SK-MEL-5 (cell line): Measurements from ENCODE around the gene THSD4. TPM values are rescaled to one million over a fixed set of nuclear protein-coding genes. Genes with fewer than 3 reads are reported as not detected.
A peak's percentile ranks its signal among the peaks of the same experiment; 100 is the strongest.
"Not testable (repeated sequence)": the region's sequence is repeated elsewhere in the genome, so short reads cannot be mapped to it uniquely, and the experiment has no call there.

ENCODE experiments used
- DNase-seq: peaks from one replicate; pipeline ENCODE4 v3.0.0-alpha.2; 2016; ENCODE audit warnings: low read depth, low spot score
- in situ Hi-C: cut with HindIII; loops from 2 replicates; pipeline ENCODE4 v1.10.0; 2016; ENCODE audit warnings: low sequenced_read_pairs, high pct_unique_total_duplicates, low pct_unique_long_range_greater_than_20kb
- total RNA-seq: library from RNA; depleted of rRNA; stranded (reverse); fragments of >200 nt; shearing (Covaris generic); gene quantifications from 2 replicates; pipeline ENCODE4 v1.2.3, GENCODE V29; 2014

The THSD4 gene
- total RNA-seq, 1 experiment from 2014 or later, result 0.50 TPM

DNA sequence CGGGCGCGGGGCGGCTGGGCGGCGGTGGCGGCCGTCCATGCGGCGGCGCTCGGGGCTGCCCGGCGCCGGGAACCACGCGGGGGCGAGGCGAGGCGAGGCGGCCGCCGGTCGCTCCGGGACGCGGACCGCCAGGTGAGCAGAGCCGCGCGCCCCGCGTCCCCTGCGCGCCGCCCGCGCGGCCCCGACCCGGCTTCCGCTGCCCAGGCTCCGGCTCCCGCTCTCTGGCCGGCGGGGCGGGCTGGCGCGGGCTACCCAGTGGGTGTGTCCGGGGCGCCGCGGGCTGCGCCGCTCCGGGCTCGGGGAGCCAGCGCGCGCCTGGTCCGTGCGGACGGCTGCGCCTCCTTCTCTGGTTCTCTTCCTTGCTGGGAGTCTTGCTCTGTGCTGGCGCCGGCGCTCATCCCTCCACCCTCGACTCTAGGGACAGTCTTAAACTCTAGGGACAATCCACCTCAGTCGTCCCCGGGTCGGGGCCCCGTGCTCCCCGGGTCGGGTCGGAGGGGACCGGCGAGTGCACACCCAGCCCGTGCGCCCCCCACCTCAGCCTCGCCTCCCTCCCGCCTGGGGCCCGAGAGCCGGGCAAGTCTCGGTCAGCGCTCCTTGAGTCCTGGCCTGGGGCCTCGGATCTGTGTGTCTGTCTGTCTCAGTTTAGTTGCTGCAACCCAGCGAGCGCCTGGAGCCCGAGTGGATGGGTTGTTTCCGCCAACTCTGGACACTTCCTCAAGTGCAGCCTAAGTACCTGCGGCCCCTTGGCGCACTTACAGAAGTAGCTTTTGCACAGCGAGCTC is 488 bp downstream of the THSD4 start:
- in situ Hi-C loops, result no loop called here
- DNase-seq, result peak; percentile 6

GRCh38 chr15:71116366-71116765 is 1.1 kb downstream of the THSD4 start:
- in situ Hi-C loops, result no loop called here
- no peak for DNase-seq

DNA sequence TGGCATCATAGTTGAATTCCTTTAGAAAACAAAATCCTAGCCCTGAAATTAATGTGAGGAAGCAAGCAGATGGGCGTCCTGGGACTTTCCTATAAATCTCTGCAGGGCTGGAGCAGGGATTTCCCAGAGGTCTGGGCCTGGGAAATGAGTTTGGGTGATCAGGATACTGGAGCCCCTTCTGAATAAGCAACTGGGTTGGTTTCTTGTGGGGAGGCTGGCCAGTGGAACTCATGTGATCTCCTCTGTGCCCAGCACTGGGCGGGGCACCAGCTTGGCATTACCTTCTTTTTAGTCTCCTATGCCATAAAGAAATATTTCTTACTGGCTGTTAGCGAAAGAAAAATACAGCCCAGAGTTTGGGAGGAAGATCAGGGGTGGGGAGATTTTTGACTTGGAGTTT is 1.7 kb downstream of the THSD4 start:
- DNase-seq, result no peak

GRCh38 chr15:71117714-71118305 is 2.5 kb downstream of the THSD4 start:
- no peak for DNase-seq

More for the DNA sequence above, 1.7 kb downstream of the THSD4 start:
- in situ Hi-C loops, result no loop called here

DNA sequence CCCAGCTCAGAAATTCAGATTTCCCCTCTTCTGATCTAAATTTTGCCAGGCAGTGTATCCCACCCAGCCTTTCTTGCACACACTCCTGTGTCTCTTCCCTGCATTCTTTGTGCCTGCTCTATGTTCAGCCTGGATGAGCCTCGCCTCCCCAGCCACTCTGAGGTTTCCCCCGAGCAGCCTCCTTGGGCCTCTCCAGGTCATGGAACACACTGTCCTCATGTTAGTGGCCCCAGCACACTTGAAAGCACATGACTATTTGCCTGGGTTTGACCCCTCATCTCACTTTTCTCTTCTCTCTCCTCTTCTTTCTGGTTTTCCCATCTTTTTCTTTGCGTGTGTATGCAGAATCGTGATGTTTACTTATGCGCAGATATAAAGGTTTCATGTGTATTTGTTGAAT is 3.1 kb downstream of the THSD4 start:
- in situ Hi-C loops, result no loop called here
- DNase-seq, result no peak

More at GRCh38 chr15:71117714-71118305, 2.5 kb downstream of the THSD4 start:
- in situ Hi-C loops, result no loop called here

DNA sequence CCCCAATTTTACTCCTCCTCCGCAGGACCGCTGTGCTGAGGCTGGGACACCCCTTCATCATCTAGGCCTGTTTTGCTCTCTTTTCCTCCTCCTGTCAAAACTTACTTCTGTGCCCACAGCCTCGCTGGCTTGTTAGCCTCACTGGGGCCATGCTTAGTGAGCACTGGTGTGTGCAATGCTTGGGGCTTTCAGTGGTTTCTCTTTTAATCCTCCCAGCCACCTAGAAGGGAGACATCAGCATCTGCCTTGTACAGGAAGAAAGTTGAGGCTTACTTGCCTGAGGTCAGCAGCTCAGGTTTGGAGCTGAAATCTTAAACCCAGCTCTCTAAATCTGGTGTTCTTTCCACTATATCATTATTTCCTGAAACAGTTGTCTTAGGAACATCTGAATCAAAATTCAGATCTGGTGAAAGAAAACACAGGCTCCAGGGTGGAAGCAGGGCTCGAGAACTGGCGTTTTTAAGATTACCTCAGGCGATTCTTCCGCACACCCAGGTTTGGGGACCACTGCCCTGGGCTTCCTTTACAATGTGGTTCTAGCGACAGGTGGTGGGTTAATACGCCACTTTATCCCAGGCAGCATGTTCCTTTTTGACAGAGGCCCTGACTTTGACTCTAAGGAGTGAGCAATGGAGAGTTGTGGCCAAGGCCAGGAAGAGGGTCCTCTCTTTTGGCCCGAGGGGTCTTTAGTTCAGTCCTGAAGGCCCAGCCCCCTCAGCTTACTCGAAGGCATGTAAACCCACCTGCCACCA is 3.8 kb downstream of the THSD4 start:
- DNase-seq, result no peak
- in situ Hi-C loops, result no loop called here

- no peak for DNase-seq
- in situ Hi-C loops, result no loop called here
Observed at GRCh38 chr15:71120428-71120944, 5.2 kb downstream of the THSD4 start.

DNA sequence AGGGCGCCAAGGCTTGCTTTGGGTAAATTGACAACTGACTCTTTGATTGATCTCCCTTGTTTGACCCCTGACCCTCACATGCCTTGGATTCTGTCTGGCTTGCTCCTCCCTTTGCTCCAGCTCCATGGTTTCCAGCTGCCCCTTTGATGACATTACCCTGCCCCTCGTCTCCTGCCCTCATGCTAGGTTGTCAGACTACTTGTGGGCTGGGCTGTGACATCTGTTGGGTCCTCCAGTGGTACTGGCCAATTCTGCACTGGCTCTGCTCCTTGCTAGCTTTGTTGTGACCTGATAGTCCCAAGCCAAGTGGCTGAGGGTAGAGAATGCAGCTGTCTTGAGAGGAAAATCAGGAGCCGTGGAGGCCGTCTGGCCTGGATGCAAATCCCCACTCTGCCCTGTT is 6.2 kb downstream of the THSD4 start:
- in situ Hi-C loops, result no loop called here
- no peak for DNase-seq

DNA sequence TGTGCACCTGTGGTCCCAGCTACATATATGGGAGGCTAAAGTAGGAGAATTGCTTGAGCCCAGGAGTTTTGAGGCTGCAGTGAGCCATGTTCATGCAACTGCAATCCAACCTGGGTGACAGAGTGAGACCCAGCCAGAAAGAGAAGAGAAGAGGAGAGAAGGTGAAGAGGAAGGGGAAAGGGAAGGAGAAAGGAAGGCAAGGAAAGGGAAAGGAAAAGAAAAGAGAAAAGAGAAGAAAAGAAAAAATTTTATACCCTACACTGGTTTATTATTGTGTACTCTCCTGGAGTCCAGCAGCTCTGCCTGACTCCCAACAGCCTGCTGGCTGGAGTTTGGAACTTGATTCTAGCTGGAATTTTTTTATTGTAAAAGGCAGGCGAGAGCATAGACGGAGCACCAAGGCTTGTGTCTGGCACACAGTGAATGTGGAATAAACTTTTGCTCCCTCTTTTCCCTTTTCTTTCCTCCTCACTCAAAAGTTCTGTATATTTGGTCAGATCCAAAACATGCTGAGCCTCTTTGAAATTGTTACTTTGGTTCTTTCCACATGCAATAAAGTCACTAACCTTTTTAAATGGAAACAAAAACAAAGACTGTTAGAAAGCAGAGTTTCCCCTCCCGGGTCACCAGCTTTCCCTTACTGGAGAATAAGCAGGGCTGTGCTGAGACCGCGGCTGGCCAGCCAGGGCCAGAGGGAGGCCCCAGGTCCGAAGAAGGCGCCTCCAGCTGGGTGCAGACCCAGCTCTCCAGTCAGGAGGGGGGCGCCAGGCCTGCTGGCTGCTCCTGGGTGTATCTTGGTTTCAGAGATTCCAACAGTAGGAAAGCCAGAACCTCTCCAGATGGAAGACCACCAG is 9.9 kb downstream of the THSD4 start:
- DNase-seq, result no peak
- in situ Hi-C loops, result no loop called here

DNA sequence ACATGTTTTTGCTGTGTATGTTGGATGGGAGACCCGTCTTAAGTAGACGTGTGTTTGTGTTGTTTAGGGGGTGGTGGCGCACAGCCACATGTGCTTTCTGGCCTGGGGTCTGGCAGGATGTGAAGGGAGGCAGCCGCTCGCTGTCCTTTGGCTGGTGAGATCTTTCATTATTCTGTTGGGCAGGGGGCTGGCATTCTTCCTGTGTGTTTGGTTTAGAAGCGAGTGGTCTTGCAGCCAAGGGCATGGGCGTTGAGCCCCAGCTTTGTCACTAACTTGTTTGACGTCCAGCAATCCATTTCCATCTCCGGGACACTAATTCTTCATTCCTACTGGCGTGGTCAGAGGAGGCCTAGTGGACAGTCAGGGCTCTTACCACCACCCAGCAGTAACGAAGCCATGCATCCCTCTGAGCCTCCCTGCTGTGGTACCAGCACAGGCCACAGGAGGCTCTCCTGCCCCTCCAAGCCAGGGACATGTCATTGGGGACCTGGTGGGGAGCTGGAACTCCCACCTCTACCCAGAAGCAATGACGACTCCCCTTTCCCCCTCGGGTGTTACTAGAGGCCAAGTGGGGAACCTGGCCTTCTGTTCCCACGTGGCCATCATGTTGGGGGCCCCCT is 10.7 kb downstream of the THSD4 start:
- DNase-seq, result peak; percentile 61
- in situ Hi-C loops, result no loop called here

GRCh38 chr15:71127083-71127482 is 11.8 kb downstream of the THSD4 start:
- in situ Hi-C loops, result no loop called here
- DNase-seq, result no peak

DNA sequence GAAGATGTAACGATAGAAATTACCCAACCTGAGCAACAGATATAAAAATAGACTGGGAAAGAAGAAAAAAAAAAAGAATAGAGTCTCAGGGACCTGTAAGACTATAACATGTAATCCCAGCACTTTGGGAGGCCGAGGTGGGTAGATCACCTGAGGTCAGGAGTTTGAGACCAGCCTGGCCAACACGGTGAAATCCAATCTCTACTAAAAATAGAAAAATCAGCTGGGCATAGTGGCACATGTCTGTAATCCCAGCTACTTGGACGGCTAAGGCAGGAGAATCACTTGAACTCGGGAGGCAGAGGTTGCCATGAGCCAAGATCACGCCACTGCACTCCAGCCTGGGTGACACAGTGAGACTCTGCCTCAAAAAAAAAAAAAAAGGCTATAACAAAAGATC is 12.9 kb downstream of the THSD4 start:
- DNase-seq, in situ Hi-C loops: not testable (repeated sequence)

DNA sequence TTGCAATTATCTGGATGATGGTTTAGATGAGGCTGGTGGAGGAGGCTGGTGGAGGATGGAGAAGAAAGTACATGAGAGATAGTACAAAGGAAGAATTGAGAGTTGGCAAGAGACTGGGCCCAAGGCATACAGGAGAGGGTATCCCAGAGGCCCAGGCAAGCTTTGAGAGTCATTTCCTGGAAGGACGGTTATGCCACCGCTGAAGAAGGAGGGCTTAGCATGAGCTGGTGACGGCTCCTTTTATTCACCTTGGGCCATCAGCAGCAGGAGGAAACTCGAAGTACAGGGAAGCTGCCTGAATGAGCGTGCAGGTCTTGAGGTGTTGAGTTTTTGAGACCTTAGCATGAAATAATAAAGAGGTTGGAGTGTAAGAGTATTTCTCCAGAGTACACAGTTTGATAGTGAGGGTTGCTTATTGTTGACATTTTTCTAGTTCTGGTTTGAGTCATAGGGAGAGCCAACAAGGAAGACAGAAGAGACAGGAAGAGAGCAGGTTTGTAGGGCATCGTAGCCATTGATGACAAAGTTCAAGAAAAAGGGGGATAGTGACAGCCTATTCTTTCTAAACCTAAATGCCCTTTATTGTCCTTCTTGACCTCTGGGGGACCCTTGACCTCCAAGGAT is 13.8 kb downstream of the THSD4 start:
- no peak for DNase-seq
- in situ Hi-C loops, result no loop called here

DNA sequence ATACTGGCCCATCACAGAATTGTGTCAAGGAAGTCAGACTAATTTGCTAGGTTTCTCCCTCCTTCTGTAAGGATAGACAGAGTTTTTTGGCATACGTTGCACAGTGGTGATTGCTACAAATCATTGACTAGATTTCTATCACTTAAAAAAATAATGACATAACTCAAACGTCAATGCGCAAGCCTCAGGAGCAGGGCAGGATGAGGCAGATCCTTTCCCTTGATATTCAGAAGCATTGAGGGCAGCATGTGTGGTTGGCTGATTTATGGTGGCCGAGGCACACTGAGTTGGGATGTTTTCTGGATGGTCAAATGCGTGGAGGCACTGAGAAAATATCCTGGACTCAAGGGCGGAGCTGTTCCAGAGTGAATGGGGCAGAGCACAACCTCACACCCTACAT is 14.4 kb downstream of the THSD4 start:
- in situ Hi-C loops, result no loop called here
- DNase-seq, result no peak

DNA sequence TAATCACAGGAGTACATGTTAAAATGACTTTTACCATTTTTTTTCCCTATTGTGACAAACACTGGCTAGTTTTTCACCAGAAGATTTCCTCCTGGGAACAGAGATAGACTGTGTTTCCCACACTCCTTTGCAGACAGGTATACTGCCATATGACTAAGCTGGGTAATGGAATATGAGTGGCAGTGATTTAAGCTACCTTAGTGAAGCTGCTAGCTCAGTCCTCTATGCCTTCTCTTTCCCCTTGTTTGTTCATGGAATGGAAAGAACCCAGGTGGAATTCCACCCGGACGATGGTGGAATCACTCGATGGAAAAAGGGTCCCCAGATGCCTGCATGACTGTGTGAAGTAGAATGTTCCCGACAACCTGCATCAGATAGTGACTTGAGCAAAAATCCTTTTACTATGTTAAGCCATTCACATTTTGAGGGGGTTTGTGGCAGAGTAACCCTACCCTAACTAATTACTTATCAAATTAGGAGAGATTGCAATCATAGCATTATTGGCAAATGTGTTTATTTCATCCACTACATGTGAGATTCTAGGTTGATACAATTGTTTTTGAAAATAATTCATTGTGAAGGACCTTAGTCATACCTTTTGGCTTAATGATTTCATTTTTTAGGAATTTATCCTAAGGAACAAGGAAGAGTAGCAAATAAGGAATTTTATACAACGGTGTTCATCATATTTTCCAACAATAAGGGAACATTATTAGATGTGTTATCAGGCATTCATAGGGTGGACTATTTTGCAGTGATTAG is 16.5 kb downstream of the THSD4 start:
- DNase-seq, result no peak
- in situ Hi-C loops, result no loop called here

DNA sequence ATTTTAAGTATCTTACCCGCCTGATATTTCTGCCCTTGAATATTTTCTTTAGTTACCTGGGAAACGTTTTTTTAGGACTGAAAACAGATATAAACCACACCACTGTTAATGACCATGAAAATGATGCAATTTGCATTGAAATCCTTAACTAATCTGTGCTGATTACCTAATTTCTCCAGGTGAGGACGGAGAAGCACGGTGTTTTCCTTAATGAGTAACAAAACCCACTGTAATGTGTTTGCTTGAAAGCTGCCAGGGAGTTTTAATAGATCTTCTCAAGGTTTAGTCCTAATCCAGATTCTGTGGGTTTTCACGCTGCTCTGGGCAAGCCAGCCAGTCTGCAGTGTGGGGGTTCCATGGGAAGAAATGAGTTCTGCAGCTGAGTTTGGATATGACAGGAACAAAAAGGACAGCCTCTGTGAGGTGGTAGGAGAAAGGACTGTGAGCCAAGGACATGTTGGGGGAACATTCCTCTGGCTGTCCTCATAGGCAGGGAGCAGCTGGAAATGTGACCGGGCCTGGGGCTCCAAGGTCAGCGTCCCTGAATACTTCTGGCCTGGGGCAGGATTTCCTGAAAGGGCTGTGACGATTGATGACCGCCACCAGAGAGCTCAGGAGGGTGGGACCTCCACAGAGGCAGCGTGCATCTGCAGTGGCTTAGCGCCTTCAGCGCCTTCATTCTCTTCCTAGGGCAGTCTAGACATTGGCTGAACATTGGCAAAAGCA is 18.6 kb downstream of the THSD4 start:
- in situ Hi-C loops, result no loop called here
- DNase-seq, result no peak
